Activated effector memory CD4-positive, alpha-beta T cell treated with Interleukin-2 at 50 U/mL for 16 hours (primary cell): ENCODE data around the gene MYH7.

Experiments used
- DNase-seq: peaks from one replicate; pipeline ENCODE4 v3.0.0-alpha.2; 2020

Gene MYH7

DNA sequence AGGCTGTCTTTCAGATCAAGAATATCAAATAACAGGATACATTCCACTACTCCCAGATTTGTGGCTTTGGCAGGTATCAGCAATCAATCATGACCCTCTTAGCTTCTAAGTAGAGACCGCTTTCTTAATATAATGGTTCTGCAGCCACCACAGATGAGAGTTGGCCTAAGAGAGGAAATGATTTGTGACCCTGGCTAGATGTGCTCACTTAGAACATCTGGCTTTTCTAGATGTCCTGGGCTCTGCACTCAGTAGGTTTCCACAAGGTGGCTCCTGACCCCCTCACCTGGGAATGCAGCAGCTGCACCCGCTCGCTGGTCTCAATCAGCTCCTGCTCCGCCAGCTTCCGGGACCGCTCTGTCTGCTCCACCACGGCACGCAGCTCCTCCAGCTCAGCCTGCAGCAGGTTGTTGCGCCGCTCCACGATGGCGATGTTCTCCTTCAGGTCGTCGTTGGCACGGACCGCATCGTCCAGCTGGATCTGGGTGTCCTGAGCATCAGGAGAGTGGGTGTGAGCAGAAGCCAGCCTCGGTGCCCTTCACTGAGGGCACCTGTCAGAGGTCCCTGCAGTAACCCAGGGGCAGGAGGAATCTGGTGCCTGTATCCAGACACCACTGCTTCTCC lies 49.7 kb downstream of the MYH7 start:
- DNase-seq, result no peak

DNA sequence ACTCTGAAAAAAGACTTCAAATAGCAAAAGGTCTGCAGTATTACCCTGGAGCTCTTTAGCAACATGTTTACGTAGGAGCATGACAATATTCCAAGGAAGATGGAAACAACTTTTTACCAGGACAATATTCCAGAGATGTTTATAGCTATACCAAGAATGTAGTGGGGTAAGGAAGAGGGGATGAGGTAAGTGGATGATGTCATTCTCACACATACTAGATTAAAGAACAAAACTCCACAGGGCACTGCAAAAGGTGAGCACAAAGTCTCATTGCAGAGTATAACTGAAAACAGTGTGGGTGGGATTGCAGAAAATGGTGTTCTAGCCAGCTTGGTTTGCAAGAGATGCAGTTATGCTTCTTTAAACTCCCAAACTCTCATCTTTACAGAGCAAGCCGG lies 50.2 kb downstream of the MYH7 start:
- DNase-seq, result no peak

DNA sequence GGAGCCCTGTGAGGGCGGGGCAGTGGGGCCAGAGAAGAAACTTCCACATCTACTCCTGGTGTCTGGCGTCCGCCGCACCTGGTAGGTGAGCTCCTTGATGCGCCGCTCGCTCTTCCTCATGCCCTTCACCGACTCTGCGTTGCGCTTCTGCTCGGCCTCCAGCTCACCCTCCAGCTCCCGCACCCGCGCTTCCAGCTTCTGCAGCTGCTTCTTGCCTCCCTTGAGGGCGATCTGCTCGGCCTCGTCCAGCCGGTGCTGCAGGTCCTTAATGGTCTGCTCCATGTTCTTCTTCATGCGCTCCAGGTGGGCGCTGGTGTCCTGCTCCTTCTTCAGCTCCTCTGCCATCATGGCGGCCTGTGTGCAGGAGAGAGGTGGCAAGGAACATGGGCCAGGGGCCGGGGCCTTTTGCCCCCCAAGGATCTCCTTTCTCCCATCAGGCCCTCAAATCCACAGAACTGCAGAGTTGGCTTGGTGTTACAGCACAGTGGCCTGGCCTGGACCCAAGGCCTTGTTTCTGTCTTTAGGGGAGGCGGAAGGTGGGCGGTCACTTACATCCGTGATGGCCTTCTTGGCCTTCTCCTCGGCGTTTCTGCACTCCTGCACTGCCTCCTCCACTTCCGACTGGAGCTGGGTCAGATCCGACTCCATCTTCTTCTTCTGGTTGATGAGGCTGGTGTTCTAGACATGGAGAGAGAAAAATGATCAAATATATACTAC lies 50.9 kb downstream of the MYH7 start:
- no peak for DNase-seq

DNA sequence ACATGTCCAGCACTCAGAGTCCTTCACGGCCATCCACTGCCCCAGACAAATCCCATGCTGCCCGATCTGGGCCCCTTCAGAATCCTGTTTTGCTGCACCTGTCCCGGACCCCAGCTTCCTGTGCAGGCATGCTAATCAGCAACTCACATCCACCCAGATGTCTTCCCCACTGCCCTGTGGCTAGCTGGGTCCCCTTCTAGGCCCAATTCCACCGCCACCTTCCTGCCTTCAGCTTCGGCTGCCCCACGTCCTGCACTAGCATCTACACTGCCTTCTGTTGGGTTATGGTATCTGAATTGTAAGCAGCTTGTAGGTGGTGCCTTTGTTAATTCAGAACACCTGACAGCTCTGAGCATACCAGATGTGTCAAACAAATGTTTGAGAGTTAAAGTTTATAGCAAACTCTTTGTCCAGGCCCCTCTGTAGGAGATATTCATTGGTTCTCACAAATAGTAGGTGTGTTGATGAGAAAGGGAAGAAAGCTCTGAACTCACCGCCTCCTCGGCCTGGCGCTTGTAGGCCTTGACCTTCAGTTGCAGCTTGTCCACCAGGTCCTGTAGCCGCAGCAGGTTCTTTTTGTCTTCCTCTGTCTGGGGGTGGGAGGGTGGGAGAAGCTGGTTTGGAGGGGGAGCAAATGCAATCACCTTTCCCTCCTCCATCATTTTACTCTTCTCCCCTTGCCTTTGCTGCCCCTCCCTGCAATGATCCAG lies 52.6 kb downstream of the MYH7 start:
- no peak for DNase-seq

DNA sequence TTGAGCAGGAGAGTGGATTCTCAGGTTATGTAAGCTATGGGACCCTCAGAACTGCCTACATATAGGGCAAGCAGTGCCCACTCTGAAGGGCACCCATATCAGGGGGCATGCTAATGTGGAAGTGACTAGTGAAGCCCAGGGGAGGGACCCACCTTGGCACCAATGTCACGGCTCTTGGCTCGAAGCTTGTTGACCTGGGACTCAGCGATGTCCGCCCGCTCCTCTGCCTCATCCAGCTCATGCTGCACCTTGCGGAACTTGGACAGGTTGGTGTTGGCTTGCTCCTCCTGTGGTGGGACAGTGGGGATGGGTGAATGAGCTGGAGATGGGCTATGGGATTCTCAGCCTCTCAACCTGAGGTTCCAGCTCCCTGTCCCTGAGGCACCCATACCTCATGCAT lies 53.2 kb downstream of the MYH7 start:
- DNase-seq, result no peak

DNA sequence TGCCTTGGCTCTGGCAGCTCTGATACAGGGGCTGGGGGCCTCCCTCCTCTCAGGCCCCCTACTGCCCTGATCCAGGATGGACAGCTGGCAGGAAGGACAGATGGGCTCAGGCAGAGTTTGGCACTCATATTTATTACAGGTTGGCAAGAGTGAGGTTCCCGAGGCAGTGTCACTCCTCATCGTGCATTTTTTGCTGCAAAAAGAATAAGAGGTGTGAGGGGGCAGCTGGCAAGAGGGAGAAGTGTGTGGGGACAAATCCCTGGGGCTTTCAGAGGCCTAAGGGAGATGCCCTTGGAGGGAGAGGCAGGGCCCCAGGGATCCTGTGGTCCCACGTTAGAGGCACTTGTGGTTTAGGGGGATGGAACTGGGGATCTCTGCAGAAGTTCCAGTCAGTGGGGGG lies 53.6 kb downstream of the MYH7 start:
- DNase-seq, result no peak

DNA sequence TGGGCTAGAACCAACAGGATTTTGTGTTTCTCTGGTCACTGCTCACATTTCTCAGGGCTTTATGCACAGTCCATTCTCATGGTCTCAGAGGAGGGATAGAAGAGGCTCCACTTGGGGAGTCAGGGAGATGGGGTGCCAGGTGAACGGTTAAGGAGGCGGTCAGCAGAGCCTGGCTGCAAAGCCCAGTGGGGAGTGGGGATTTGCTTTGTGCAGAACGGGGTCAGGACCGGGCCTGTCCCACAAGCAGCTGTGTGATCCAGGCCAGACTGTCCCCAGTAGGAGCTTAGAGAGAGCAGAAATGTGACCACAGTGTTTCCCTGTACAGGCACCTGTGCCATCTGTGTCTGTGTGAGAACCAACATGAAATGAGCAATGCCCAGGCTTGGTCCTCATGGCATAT lies 54.5 kb downstream of the MYH7 start:
- no peak for DNase-seq

DNA sequence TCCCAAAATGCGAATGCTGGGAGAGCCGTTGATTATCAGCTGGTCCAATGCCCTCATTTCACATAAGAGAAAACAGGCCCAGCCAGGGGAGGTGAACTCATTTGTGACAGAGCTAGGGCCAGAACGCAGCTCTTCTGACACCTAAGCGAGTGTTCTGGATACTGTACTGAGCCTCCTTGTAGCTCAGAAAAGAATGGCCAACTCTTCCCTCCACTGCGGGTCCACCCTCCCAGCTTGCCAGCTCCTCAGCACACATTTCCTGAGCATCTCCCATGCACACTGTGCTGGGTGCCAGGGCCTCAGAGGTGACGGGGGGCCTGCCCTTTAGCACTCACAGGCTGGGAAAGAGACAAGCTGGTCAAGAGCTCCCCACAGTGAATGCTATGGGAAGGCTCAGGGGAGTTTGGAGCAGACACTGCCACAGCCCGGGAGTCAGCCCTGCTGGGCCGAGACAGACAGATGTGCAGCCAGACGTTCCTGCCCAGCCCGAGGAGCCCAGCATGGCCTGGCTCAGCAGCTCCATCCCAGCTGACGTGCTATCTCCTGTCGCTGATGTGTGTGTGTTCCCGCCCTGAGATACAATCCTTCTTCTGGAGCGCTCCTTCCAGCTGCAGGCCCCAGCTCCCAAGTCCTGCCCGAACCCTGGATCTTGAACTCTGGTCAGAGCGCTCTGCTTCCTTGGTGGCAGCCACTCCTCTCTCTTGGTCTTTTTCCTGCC lies 55.1 kb downstream of the MYH7 start:
- DNase-seq, result no peak

DNA sequence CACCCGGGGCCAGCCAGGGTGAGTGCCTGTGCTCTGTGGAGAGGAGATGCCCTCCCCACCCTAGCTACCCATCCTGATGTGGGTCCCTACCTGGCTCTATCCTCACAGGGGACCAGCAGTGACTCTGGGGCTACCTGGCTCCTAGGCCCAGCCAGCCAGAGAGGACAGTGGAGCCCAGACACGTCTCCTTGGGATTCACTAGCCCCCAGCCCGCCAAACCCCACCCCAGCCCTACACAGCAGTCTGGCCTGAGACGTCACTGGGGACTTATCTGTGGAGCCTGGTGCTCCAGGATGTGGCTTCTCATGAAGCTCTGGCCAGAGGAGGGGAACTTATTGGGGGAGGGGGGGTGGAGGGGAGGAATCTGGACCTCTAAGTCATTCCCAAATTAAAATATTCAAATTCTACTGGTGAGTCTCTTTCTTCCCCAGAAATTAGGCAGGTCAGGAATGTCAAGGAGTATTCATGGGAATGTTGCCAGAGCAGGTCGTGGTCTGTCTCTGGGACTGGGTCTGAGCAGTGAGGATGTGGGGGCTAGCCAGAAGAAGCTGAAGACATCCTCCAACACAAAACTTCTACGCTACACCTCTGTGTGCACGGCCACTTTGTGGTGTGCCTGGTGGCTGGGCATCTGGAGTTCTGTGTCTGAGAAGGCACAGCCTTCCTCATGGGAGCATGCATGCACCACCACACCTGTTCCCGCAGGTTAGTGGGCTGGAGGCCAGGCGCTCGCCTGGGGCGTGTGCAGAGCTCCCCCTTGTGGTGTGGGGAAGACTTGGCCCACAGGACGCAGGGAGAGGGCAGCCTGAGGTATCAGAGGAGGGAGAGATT lies 55.9 kb downstream of the MYH7 start:
- DNase-seq, result peak; percentile 52

DNA sequence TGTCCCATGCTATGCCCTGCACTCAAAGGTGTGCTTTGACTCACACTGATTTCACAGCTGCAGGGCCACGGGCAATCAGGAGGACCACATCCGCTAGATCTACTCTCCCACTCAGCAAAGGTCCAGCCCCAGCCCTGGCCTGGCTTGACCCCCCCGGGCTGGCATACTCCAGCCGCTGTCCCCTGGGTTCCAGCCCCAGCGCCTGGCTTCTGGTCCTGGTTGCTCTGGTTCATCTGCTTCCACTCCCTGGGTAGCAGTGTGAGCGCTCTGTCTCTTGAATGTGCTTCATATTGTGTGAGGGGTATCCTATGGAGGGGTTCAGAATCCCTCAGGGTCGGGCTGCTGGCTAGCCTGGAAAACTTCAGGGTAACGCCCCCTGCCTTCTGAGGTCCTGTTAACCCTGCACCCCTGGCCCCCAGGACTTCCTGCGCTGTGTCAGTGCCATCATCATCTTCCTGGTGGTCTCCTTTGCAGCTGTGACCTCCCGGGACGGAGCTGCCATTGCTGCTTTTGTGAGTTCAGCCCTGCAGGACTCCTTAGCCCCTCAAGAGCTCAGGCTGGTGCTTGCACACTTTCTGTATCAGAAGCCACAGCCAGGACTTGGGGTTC lies 56.7 kb downstream of the MYH7 start:
- no peak for DNase-seq

DNA sequence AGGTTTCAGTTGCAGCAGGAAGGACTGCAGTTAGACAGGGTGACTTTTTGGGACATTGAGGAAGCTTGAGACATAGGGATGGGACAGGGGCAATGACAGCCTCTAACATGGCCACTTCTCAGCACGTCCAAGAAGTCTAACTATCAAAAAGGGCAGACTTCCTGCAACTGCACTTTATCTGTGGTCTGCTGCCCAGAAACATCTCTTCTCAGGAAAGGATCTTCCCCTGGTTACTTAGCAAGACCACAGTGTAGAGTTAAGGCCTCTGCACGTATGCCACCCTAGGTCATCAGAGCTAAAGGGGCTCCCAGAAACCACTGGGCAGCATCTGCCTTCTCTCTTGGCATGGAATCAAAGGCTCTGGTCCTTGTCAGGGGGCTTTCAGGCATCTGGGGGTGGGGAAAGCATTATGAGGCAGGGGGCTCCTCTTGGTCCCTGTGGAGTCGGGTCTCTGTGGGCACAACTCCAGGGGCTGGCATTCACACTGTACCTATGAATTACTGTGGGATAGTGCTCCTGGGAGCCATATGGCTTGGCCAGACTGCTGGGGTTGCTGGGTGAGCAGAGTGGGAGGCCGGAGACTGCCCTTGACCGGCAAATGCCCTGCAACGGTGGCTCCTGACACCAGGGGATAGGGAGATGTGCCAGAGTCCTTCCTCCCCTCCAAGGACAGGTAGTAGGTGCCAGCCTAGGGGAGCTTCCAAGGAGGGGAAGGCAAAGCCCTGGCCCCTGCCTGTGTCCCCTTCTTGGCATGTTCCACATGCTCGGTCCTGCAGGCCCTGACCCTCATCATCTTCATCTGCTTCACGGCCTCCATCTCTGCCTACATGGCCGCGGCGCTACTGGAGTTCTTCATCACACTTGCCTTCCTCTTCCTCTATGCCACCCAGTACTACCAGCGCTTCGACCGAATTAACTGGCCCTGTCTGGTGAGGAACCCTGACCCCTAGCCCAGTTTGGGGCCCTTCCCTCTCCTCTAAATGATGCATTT lies 57.6 kb downstream of the MYH7 start:
- DNase-seq, result no peak

DNA sequence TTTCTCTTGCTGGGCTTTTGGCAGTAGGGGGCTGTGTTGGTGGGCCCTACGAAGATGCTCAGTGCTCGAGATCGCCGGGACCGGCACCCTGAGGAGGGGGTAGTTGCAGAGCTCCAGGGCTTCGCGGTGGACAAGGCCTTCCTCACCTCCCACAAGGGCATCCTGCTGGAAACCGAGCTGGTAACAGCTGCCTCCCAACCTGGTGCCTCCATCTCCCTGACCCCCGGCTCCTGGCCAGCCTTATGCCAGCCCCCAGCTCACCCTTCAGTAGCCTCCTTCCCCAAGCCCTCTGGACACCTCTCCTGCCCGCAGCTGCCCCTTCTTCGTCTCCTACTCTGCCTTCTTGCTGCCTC lies 58.3 kb downstream of the MYH7 start:
- no peak for DNase-seq

DNA sequence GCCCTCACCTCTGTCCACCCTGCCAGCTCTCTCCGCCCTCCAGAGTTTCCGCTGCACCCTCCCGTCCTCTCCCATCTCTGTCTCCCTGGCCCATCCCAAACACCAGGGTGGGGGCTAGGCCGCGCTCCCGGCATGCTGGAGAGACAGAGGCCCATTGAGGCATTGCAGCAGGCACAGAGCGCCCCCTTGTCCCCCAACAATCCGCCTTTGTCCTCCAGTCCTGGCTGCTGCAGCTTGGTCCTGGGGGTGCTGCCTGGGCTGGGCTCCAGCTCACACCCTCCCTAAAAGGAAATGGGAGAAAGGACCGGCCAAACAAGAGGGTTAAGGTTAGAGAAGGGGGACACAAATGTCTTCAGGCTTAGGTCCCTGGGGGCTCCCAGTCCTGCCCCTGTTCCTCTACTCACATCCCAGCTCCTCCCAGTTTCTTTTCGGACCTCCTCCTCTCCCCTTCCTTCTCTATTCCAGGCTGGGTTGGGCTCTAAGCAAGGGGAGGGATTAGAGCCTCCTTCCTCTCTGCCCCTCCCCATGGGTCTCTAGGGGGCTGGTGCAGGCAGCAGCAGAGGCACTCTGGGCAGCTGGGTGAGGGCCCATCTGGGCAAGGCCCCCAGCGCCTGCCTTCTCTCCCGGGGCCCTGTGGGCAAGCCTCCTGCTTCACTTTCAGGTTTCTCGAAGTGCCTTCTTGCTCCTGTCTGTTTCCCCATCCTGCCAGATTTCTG lies 58.8 kb downstream of the MYH7 start, which contains the start of gene CMTM5:
Gene CMTM5, plus strand, starts transcription at position 565 of the 716 bp plus-strand sequence. CDS start 206 bp downstream, outside the sequence.
- no peak for DNase-seq

DNA sequence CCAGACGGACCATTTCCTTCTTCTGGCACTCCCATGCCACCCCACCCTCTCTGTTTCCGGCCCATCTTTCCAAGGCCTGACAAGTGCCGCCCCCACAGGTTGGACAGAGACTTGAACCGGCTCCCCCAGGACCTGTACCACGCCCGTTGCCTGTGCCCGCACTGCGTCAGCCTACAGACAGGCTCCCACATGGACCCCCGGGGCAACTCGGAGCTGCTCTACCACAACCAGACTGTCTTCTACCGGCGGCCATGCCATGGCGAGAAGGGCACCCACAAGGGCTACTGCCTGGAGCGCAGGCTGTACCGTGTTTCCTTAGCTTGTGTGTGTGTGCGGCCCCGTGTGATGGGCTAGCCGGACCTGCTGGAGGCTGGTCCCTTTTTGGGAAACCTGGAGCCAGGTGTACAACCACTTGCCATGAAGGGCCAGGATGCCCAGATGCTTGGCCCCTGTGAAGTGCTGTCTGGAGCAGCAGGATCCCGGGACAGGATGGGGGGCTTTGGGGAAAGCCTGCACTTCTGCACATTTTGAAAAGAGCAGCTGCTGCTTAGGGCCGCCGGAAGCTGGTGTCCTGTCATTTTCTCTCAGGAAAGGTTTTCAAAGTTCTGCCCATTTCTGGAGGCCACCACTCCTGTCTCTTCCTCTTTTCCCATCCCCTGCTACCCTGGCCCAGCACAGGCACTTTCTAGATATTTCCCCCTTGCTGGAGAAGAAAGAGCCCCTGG lies 59.8 kb downstream of the MYH7 start:
- DNase-seq, result no peak

DNA sequence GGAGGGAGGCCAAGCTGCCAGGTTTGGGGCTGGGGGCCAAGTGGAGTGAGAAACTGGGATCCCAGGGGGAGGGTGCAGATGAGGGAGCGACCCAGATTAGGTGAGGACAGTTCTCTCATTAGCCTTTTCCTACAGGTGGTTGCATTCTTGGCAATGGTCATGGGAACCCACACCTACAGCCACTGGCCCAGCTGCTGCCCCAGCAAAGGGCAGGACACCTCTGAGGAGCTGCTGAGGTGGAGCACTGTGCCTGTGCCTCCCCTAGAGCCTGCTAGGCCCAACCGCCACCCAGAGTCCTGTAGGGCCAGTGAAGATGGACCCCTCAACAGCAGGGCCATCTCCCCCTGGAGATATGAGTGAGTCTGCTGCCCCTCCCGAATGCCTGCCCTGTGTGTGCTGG lies 62.4 kb downstream of the MYH7 start:
- no peak for DNase-seq

DNA sequence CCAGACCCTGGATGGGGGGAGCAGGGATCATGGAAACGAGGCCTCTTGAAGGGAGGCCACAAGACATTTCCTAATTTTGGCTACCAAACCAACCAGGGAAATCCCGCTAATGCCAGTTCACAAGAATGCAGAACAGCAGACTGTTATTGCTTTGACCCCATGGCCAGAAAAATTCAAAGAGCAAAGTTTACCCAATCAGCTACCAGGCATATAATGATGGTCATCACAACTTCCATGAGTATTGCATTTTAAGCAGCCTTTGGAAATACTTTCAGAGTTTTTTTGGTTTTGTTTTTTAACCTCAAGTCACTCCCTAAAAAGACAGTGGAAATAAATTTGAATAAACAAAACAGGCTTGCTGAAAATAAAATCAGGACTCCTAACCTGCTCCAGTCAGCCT lies 63.0 kb downstream of the MYH7 start, which contains the start of gene IL25:
Gene IL25, plus strand, starts transcription at position 301 of the 400 bp plus-strand sequence.
- DNase-seq, result no peak

DNA sequence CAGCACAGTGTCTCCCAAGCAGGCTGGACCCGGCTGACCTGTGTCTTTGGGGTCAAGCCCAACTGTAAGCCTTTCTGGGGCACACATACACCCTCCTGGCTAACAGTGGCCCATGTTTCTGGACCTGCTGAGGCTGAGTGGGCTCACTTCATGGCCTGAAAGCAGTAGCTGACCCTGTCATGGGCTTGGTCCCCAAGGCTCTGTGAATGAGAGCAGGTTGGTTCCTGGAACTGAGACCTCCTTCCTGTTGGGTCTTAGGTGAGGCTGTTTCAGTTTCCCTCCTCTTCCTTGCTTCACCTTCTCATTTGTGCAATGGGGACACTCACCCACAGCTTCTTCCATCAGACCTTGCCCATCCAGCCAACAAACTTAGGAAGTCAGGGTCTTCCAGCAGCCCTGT lies 63.6 kb downstream of the MYH7 start:
- no peak for DNase-seq

DNA sequence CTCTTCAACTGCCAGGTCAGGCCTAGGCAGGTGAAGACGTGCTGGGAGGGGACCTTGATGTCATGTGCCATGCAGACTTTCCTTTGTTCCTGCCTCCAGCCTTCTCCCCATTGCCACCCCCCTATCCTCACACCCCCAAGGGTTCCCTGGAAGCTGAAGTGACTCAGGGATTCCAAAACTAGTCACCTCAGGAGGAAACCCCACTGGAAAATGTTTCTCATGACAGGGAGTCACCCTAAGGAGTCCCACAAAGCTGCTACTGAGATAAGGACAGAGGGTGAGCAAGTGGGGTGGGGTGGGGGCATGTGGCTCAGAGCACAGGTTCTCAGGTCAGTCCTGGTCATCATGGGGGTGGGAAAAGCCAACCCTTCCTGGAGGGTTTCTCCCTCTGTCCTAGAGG lies 65.2 kb downstream of the MYH7 start:
- DNase-seq, result no peak

DNA sequence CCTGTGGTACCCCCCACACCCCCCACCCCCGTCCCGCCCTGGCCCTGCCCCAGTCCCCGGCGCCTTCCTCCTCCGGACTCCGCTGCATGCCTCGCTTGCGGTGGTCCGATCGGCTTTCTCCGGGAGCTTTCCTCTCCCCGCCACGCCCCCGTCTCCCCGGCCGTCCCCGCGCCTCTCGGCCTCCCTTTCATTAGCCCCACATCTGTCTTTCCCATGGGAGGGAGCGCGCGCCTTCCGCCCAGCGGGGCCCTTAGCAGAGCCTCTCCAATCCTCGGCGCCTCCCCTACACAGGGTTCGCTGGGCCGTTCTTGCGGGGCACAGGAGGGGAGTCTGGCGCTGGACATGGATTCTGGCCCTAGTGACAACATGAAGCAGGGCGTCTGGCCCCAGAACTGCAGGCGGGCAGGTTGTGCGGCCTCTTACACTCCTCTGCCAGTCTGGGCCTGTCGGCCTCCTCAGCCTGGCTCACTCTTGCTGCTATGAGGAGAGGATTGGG lies 69.0 kb downstream of the MYH7 start:
- no peak for DNase-seq
